ENCODE measurements around the gene SEPTIN1. TPM values are rescaled to one million over a fixed set of nuclear protein-coding genes. Genes with fewer than 3 reads are reported as not detected.

The SEPTIN1 gene
- total and polyA plus RNA-seq, 2 of the 13 experiments (the other 11 are each of a cell fraction or from before 2014, with no cell fraction given): 0.18 to 0.67 TPM

DNA sequence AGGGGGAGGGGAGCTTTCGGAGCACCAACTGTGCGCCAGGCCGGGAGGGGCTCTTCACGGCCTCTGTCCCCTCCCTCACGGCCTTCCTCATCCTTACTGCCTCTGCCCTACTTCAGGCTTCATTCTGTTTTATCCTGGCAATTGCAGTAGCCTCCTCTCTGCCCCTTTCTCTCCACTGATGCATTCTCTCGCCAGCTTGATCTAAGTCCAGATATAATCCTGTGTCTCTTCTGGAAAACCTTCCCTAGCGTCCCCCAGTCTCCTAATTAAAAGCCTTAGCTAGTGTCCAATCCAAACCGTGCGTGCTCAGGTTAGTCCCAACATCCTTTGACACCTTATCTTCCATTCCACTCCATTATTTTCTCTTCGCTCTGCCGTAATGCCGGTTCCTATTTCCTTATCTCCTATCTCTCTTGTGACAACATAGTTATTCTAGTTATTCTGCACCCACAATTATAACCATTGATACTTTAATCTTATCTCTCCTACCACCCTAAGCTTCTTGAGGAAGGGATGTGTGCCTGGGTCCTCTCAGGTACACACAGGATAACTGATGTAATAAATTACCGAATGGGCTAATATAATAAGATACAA, 13.7 kb upstream of the SEPTIN1 start (continued):
- TF ChIP-seq, protein P1, sequence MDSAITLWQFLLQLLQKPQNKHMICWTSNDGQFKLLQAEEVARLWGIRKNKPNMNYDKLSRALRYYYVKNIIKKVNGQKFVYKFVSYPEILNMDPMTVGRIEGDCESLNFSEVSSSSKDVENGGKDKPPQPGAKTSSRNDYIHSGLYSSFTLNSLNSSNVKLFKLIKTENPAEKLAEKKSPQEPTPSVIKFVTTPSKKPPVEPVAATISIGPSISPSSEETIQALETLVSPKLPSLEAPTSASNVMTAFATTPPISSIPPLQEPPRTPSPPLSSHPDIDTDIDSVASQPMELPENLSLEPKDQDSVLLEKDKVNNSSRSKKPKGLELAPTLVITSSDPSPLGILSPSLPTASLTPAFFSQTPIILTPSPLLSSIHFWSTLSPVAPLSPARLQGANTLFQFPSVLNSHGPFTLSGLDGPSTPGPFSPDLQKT (CRISPR knock-in tag; IDR thresholded peaks at IDR 0.05; ENCODE audit: borderline replicate concordance): no peak
- no peak for TF ChIP-seq HMGA1 (CRISPR knock-in tag; conservative IDR thresholded peaks at IDR 0.05)
- no peak for TF ChIP-seq SETDB1 (CRISPR knock-in tag; IDR thresholded peaks at IDR 0.05; ENCODE audit: borderline replicate concordance)
- TF ChIP-seq CHD2 (IDR thresholded peaks at IDR 0.05; ENCODE audit: low read depth, low read length): no peak
- TF ChIP-seq ATF1 (CRISPR knock-in tag; IDR thresholded peaks at IDR 0.05): no peak
- no peak for TF ChIP-seq MTF1 (CRISPR knock-in tag; IDR thresholded peaks at IDR 0.05)
- no peak for TF ChIP-seq ZBTB42 (CRISPR knock-in tag; IDR thresholded peaks at IDR 0.05)
- no peak for TF ChIP-seq ZMAT3 (CRISPR knock-in tag; conservative IDR thresholded peaks at IDR 0.05)
- TF ChIP-seq, protein P2, sequence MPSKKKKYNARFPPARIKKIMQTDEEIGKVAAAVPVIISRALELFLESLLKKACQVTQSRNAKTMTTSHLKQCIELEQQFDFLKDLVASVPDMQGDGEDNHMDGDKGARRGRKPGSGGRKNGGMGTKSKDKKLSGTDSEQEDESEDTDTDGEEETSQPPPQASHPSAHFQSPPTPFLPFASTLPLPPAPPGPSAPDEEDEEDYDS (CRISPR knock-in tag; IDR thresholded peaks at IDR 0.05): no peak
- peak; percentile 76; the same call in 1 of the 2 replicates for TF ChIP-seq NFATC3 (CRISPR knock-in tag; IDR thresholded peaks at IDR 0.05)
- TF ChIP-seq, protein P3, sequence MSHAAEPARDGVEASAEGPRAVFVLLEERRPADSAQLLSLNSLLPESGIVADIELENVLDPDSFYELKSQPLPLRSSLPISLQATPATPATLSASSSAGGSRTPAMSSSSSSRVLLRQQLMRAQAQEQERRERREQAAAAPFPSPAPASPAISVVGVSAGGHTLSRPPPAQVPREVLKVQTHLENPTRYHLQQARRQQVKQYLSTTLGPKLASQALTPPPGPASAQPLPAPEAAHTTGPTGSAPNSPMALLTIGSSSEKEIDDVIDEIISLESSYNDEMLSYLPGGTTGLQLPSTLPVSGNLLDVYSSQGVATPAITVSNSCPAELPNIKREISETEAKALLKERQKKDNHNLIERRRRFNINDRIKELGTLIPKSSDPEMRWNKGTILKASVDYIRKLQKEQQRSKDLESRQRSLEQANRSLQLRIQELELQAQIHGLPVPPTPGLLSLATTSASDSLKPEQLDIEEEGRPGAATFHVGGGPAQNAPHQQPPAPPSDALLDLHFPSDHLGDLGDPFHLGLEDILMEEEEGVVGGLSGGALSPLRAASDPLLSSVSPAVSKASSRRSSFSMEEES (CRISPR knock-in tag; IDR thresholded peaks at IDR 0.05): no peak
- TF ChIP-seq FOSL1 (CRISPR knock-in tag; IDR thresholded peaks at IDR 0.05; ENCODE audit: borderline replicate concordance): no peak
- TF ChIP-seq BRCA1 (CRISPR knock-in tag; IDR thresholded peaks at IDR 0.05): no peak
- no peak for TF ChIP-seq CHCHD3 (CRISPR knock-in tag; IDR thresholded peaks at IDR 0.05)
- no peak for TF ChIP-seq STAT5B (CRISPR knock-in tag; IDR thresholded peaks at IDR 0.05)
- TF ChIP-seq, protein P4, sequence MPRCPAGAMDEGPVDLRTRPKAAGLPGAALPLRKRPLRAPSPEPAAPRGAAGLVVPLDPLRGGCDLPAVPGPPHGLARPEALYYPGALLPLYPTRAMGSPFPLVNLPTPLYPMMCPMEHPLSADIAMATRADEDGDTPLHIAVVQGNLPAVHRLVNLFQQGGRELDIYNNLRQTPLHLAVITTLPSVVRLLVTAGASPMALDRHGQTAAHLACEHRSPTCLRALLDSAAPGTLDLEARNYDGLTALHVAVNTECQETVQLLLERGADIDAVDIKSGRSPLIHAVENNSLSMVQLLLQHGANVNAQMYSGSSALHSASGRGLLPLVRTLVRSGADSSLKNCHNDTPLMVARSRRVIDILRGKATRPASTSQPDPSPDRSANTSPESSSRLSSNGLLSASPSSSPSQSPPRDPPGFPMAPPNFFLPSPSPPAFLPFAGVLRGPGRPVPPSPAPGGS (CRISPR knock-in tag; IDR thresholded peaks at IDR 0.05): 0 out of 2 replicates have a peak, but pooled peaks have one; percentile 62
- TF ChIP-seq SMYD3 (CRISPR knock-in tag; IDR thresholded peaks at IDR 0.05): no peak
- peak; percentile 11; the same call in 1 of the 2 replicates for TF ChIP-seq ZNF652 (CRISPR knock-in tag; IDR thresholded peaks at IDR 0.05; ENCODE audit: borderline replicate concordance, low read depth)
- TF ChIP-seq, protein P5, sequence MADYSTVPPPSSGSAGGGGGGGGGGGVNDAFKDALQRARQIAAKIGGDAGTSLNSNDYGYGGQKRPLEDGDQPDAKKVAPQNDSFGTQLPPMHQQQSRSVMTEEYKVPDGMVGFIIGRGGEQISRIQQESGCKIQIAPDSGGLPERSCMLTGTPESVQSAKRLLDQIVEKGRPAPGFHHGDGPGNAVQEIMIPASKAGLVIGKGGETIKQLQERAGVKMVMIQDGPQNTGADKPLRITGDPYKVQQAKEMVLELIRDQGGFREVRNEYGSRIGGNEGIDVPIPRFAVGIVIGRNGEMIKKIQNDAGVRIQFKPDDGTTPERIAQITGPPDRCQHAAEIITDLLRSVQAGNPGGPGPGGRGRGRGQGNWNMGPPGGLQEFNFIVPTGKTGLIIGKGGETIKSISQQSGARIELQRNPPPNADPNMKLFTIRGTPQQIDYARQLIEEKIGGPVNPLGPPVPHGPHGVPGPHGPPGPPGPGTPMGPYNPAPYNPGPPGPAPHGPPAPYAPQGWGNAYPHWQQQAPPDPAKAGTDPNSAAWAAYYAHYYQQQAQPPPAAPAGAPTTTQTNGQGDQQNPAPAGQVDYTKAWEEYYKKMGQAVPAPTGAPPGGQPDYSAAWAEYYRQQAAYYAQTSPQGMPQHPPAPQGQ (CRISPR knock-in tag; IDR thresholded peaks at IDR 0.05; ENCODE audit: borderline replicate concordance): 0 out of 2 replicates have a peak, but pooled peaks have one; percentile 89
- TF ChIP-seq, protein P6, sequence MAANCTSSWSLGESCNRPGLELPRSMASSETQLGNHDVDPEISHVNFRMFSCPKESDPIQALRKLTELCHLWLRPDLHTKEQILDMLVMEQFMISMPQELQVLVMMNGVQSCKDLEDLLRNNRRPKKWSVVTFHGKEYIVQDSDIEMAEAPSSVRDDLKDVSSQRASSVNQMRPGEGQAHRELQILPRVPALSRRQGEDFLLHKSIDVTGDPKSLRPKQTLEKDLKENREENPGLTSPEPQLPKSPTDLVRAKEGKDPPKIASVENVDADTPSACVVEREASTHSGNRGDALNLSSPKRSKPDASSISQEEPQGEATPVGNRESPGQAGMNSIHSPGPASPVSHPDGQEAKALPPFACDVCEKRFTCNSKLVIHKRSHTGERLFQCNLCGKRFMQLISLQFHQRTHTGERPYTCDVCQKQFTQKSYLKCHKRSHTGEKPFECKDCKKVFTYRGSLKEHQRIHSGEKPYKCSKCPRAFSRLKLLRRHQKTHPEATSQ (CRISPR knock-in tag; IDR thresholded peaks at IDR 0.05; ENCODE audit: borderline replicate concordance): no peak
- no peak; the same call in 1 of the 2 replicates for TF ChIP-seq ZNF256 (CRISPR knock-in tag; conservative IDR thresholded peaks at IDR 0.05)
- no peak for TF ChIP-seq NONO (IDR thresholded peaks at IDR 0.05)
- TF ChIP-seq NONO (CRISPR knock-in tag; conservative IDR thresholded peaks at IDR 0.05): 0 out of 2 replicates have a peak, but pooled peaks have one; percentile 1
- 0 out of 2 replicates have a peak, but pooled peaks have one; percentile 17 for TF ChIP-seq ZFP90 (CRISPR knock-in tag; IDR thresholded peaks at IDR 0.05; ENCODE audit: borderline replicate concordance)
